ENCODE results near the gene ZBTB47.

The ZBTB47 gene

DNA sequence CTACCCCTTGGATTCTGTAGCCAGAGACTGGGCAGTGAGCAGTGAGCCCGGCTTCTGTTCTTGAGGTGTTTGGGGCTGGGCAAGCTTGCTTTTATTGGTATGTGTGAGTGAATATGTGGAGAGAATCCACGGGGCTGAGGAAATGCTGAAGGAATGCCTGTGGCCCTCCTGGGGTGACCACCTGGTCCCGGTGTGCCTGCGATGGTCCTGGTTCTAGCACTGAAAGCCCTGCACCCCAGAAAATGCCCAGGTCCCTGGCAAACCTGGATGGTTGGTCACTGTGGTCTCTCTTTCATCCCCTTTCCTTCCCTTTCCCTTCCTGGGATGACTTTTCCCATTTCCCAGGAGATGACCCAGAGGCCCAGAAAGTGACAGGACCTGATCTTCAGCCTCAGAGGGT is 4.2 kb downstream of the ZBTB47 start:
- H3K4ac ChIP-seq (ENCODE audit: low read length), result no peak overlapping the region
- no peak overlapping the region for H3K4me2 ChIP-seq (ENCODE audit: insufficient read depth, low read length, poor library complexity, severe bottlenecking)
- no peak overlapping the region for H3K18ac ChIP-seq (ENCODE audit: low read length)
- H2BK12ac ChIP-seq (ENCODE audit: low read length), result no peak overlapping the region
- H3K27ac ChIP-seq (replicated peaks; ENCODE audit: low read length), result no peak overlapping the region
- no peak overlapping the region for H2BK120ac ChIP-seq (ENCODE audit: low read depth, low read length)
- H4K91ac ChIP-seq (ENCODE audit: low read depth, low read length, poor library complexity), result no peak overlapping the region
- H2AK5ac ChIP-seq (ENCODE audit: low read depth, low read length), result no peak overlapping the region
- peaks cover 8 to 10% of the 10 kb centered on the region in 2 donors for H3K36me3 ChIP-seq (replicated peaks in 1 of 2; ENCODE audit: control insufficient read depth in 2 of 2, insufficient read depth in 2 of 2, low read length in 2 of 2)
- no peak overlapping the region for H2BK5ac ChIP-seq (ENCODE audit: low read length)
- H3K27me3 ChIP-seq (ENCODE audit: control insufficient read depth in 3 of 3, insufficient read depth in 3 of 3, low read depth in 1 of 3, low read length in 3 of 3), result no peaks in the 10 kb centered on the region
- no peak overlapping the region for H2BK15ac ChIP-seq (ENCODE audit: low read length)
- no peak overlapping the region for H4K8ac ChIP-seq (ENCODE audit: low read depth, low read length)
- peak overlapping the region; percentile 28 for H3K23ac ChIP-seq (ENCODE audit: low read depth, low read length, poor library complexity)
- no peak overlapping the region for H3K9ac ChIP-seq (ENCODE audit: low read depth, low read length, poor library complexity)
- no peak for DNase-seq (ENCODE audit: low spot score)
- peaks cover 4% of the 10 kb centered on the region for H3K79me1 ChIP-seq (ENCODE audit: low read depth, low read length)
- H3K9me3 ChIP-seq (replicated peaks in 1 of 2; ENCODE audit: control insufficient read depth in 2 of 2, insufficient read depth in 1 of 2, low read depth in 1 of 2, low read length in 2 of 2), result no peaks in the 10 kb centered on the region
- no peak overlapping the region for H3K4me3 ChIP-seq (ENCODE audit: low read length in 2 of 2)
- H3K4me1 ChIP-seq (ENCODE audit: control insufficient read depth in 2 of 2, insufficient read depth in 1 of 2, low read depth in 1 of 2, low read length in 2 of 2), result peaks cover 18% of the 10 kb centered on the region in 2 donors
- WGBS, 2 donors (ENCODE audit: extremely low coverage in 2 of 2, insufficient read length in 2 of 2, insufficient replicate concordance in 1 of 2), result no CpG with 5 or more reads among the region's 4 CpGs
- H2AFZ ChIP-seq (ENCODE audit: low read length), result no peak overlapping the region
- H3K14ac ChIP-seq (ENCODE audit: low read length), result no peak overlapping the region

DNA sequence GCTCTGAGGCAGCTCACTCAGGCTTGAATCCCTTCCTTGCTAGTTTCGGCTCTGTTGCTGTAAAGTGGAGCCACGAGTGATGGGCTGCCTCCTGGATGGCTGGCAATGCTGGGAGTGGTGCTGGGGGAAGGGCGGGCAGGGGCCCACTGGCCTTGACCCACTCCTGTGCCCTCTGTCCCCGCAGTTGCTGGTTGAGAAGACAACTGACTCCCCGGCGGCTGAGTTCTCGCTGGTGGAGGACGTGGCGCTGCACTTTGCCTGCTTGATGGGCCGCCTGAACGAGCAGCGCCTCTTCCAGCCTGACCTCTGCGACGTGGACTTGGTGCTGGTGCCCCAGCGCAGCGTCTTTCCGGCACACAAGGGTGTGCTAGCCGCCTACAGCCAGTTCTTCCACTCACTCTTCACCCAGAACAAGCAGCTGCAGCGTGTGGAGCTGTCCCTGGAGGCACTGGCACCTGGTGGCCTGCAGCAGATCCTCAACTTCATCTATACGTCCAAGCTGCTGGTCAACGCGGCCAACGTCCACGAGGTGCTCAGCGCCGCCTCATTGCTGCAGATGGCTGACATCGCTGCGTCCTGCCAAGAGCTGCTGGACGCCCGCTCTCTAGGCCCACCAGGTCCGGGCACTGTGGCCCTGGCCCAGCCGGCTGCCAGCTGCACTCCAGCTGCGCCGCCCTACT is 4.7 kb downstream of the ZBTB47 start:
- no peak overlapping the region for H2BK5ac ChIP-seq (ENCODE audit: low read length)
- peaks cover 4% of the 10 kb centered on the region for H3K79me1 ChIP-seq (ENCODE audit: low read depth, low read length)
- no peak overlapping the region for H4K8ac ChIP-seq (ENCODE audit: low read depth, low read length)
- no peaks in the 10 kb centered on the region for H3K9me3 ChIP-seq (replicated peaks in 1 of 2; ENCODE audit: control insufficient read depth in 2 of 2, insufficient read depth in 1 of 2, low read depth in 1 of 2, low read length in 2 of 2)
- no peak overlapping the region for H3K27ac ChIP-seq (replicated peaks; ENCODE audit: low read length)
- H2BK15ac ChIP-seq (ENCODE audit: low read length), result no peak overlapping the region
- H3K23ac ChIP-seq (ENCODE audit: low read depth, low read length, poor library complexity), result peak overlapping the region; percentile 28
- peaks cover 15 to 17% of the 10 kb centered on the region in 2 donors for H3K4me1 ChIP-seq (ENCODE audit: control insufficient read depth in 2 of 2, insufficient read depth in 1 of 2, low read depth in 1 of 2, low read length in 2 of 2)
- H3K4me2 ChIP-seq (ENCODE audit: insufficient read depth, low read length, poor library complexity, severe bottlenecking), result no peak overlapping the region
- H4K91ac ChIP-seq (ENCODE audit: low read depth, low read length, poor library complexity), result no peak overlapping the region
- peaks cover 8 to 10% of the 10 kb centered on the region in 2 donors for H3K36me3 ChIP-seq (replicated peaks in 1 of 2; ENCODE audit: control insufficient read depth in 2 of 2, insufficient read depth in 2 of 2, low read length in 2 of 2)
- H3K9ac ChIP-seq (ENCODE audit: low read depth, low read length, poor library complexity), result peak overlapping the region; percentile 44
- H2BK12ac ChIP-seq (ENCODE audit: low read length), result no peak overlapping the region
- no peak for DNase-seq (ENCODE audit: low spot score)
- no peak overlapping the region for H2BK120ac ChIP-seq (ENCODE audit: low read depth, low read length)
- H2AK5ac ChIP-seq (ENCODE audit: low read depth, low read length), result no peak overlapping the region
- no peaks in the 10 kb centered on the region for H3K27me3 ChIP-seq (ENCODE audit: control insufficient read depth in 3 of 3, insufficient read depth in 3 of 3, low read depth in 1 of 3, low read length in 3 of 3)
- no CpG with 5 or more reads among the region's 34 CpGs for WGBS, 2 donors (ENCODE audit: extremely low coverage in 2 of 2, insufficient read length in 2 of 2, insufficient replicate concordance in 1 of 2)
- H3K4ac ChIP-seq (ENCODE audit: low read length), result no peak overlapping the region
- H3K18ac ChIP-seq (ENCODE audit: low read length), result no peak overlapping the region
- H3K14ac ChIP-seq (ENCODE audit: low read length), result no peak overlapping the region
- H2AFZ ChIP-seq (ENCODE audit: low read length), result no peak overlapping the region
- H3K4me3 ChIP-seq (ENCODE audit: low read length in 2 of 2), result no peak overlapping the region

DNA sequence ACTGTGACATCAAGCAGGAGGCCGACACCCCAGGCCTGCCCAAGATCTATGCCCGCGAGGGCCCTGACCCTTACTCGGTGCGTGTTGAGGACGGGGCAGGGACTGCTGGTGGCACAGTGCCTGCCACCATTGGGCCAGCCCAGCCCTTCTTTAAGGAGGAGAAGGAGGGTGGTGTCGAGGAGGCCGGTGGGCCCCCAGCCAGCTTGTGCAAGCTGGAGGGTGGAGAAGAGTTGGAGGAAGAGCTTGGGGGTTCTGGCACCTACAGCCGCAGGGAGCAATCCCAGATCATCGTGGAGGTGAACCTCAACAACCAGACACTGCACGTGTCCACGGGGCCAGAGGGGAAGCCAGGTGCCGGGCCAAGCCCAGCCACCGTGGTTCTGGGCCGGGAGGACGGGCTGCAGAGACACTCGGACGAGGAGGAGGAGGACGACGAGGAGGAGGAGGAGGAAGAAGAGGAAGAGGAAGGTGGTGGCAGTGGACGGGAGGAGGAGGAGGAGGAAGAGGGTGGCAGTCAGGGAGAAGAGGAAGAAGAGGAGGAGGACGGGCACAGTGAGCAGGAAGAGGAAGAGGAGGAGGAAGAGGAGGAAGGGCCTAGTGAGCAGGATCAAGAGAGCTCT is 5.4 kb downstream of the ZBTB47 start:
- H4K8ac ChIP-seq (ENCODE audit: low read depth, low read length), result no peak overlapping the region
- no peak overlapping the region for H2BK5ac ChIP-seq (ENCODE audit: low read length)
- DNase-seq (ENCODE audit: low spot score), result no peak
- H2BK120ac ChIP-seq (ENCODE audit: low read depth, low read length), result no peak overlapping the region
- H3K4me1 ChIP-seq (ENCODE audit: control insufficient read depth in 2 of 2, insufficient read depth in 1 of 2, low read depth in 1 of 2, low read length in 2 of 2), result peaks cover 8 to 14% of the 10 kb centered on the region in 2 donors
- no peak overlapping the region for H2BK12ac ChIP-seq (ENCODE audit: low read length)
- H3K27me3 ChIP-seq (ENCODE audit: control insufficient read depth in 3 of 3, insufficient read depth in 3 of 3, low read depth in 1 of 3, low read length in 3 of 3), result no peaks in the 10 kb centered on the region
- no peak overlapping the region for H4K91ac ChIP-seq (ENCODE audit: low read depth, low read length, poor library complexity)
- no CpG with 5 or more reads among the region's 22 CpGs for WGBS, 2 donors (ENCODE audit: extremely low coverage in 2 of 2, insufficient read length in 2 of 2, insufficient replicate concordance in 1 of 2)
- H2AFZ ChIP-seq (ENCODE audit: low read length), result no peak overlapping the region
- no peak overlapping the region for H3K4me3 ChIP-seq (ENCODE audit: low read length in 2 of 2)
- no peak overlapping the region for H3K4ac ChIP-seq (ENCODE audit: low read length)
- H3K9me3 ChIP-seq (replicated peaks in 1 of 2; ENCODE audit: control insufficient read depth in 2 of 2, insufficient read depth in 1 of 2, low read depth in 1 of 2, low read length in 2 of 2), result no peaks in the 10 kb centered on the region
- no peak overlapping the region for H3K18ac ChIP-seq (ENCODE audit: low read length)
- H2BK15ac ChIP-seq (ENCODE audit: low read length), result no peak overlapping the region
- peaks cover 8 to 10% of the 10 kb centered on the region in 2 donors for H3K36me3 ChIP-seq (replicated peaks in 1 of 2; ENCODE audit: control insufficient read depth in 2 of 2, insufficient read depth in 2 of 2, low read length in 2 of 2)
- no peak overlapping the region for H3K27ac ChIP-seq (replicated peaks; ENCODE audit: low read length)
- H3K14ac ChIP-seq (ENCODE audit: low read length), result no peak overlapping the region
- no peak overlapping the region for H3K4me2 ChIP-seq (ENCODE audit: insufficient read depth, low read length, poor library complexity, severe bottlenecking)
- H2AK5ac ChIP-seq (ENCODE audit: low read depth, low read length), result no peak overlapping the region
- H3K9ac ChIP-seq (ENCODE audit: low read depth, low read length, poor library complexity), result no peak overlapping the region
- no peak overlapping the region for H3K23ac ChIP-seq (ENCODE audit: low read depth, low read length, poor library complexity)
- peaks cover 1% of the 10 kb centered on the region for H3K79me1 ChIP-seq (ENCODE audit: low read depth, low read length)

DNA sequence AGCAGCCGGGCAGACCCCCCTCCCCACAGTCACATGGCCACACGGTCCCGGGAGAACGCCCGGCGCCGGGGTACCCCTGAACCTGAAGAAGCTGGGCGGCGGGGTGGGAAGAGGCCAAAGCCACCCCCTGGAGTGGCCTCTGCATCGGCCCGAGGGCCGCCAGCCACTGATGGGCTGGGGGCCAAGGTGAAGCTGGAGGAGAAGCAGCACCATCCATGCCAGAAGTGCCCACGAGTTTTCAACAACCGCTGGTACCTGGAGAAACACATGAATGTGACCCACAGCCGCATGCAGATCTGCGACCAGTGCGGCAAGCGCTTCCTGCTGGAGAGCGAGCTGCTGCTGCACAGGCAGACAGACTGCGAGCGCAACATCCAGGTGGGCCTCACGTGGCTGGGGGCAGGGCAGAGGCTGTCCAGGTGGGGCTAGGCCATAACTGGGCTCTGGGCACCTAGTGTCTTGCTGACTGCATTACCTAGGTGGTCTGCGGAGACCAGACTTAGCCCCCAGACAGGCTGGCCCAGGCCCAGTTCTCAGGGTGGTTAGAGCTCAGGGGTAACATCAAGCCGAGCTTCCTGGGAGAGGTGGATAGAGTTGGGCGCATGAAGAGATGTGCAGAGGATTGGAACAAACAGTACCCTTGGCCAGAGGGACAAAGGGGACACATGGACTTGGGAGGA is 6.1 kb downstream of the ZBTB47 start:
- Histone ChIP-seq H3K23ac (ENCODE audit: low read depth, low read length, poor library complexity) (peak overlapping the region; percentile 80), H2AFZ (ENCODE audit: low read length) (no peak overlapping the region), H3K27ac (replicated peaks; ENCODE audit: low read length) (no peak overlapping the region), H3K4me3 (ENCODE audit: low read length in 2 of 2) (peak overlapping the region in 1 of 2 donors; percentile 27), H2BK15ac (ENCODE audit: low read length) (no peak overlapping the region), H3K4me2 (ENCODE audit: insufficient read depth, low read length, poor library complexity, severe bottlenecking) (no peak overlapping the region), H3K4me1 (ENCODE audit: control insufficient read depth in 2 of 2, insufficient read depth in 1 of 2, low read depth in 1 of 2, low read length in 2 of 2) (peaks cover 7 to 14% of the 10 kb centered on the region in 2 donors), H3K9me3 (replicated peaks in 1 of 2; ENCODE audit: control insufficient read depth in 2 of 2, insufficient read depth in 1 of 2, low read depth in 1 of 2, low read length in 2 of 2) (no peaks in the 10 kb centered on the region), H3K79me1 (ENCODE audit: low read depth, low read length) (peaks cover 1% of the 10 kb centered on the region), H3K4ac (ENCODE audit: low read length) (no peak overlapping the region), H2BK12ac (ENCODE audit: low read length) (no peak overlapping the region), H3K18ac (ENCODE audit: low read length) (no peak overlapping the region), H2AK5ac (ENCODE audit: low read depth, low read length) (no peak overlapping the region), H3K9ac (ENCODE audit: low read depth, low read length, poor library complexity) (no peak overlapping the region), H3K27me3 (ENCODE audit: control insufficient read depth in 3 of 3, insufficient read depth in 3 of 3, low read depth in 1 of 3, low read length in 3 of 3) (no peaks in the 10 kb centered on the region), H4K8ac (ENCODE audit: low read depth, low read length) (no peak overlapping the region), H4K91ac (ENCODE audit: low read depth, low read length, poor library complexity) (no peak overlapping the region), H2BK5ac (ENCODE audit: low read length) (no peak overlapping the region), H2BK120ac (ENCODE audit: low read depth, low read length) (no peak overlapping the region), H3K36me3 (replicated peaks in 1 of 2; ENCODE audit: control insufficient read depth in 2 of 2, insufficient read depth in 2 of 2, low read length in 2 of 2) (peaks cover 8 to 10% of the 10 kb centered on the region in 2 donors), H3K14ac (ENCODE audit: low read length) (peak overlapping the region; percentile 89)
- no CpG with 5 or more reads among the region's 25 CpGs for WGBS, 2 donors (ENCODE audit: extremely low coverage in 2 of 2, insufficient read length in 2 of 2, insufficient replicate concordance in 1 of 2)
- no peak for DNase-seq (ENCODE audit: low spot score)

Measured in neuronal stem cell (in vitro differentiated cells).